Vagina (tissue), 2 donors: ENCODE results near the gene FASTK.
"Not testable (repeated sequence)": the region's sequence is repeated elsewhere in the genome, so short reads cannot be mapped to it uniquely, and the experiment has no call there.

ENCODE experiments used
- CTCF ChIP-seq, 3 experiments: fragments of 450-650 bp in 2 of 3; fragments of 200-600 bp in 1 of 3; sonication (generic) in 1 of 3; IDR thresholded peaks; one replicate each; pipeline ENCODE4 v1.5.1; 2017 to 2019; ENCODE audit warnings: antibody characterized with exemption in 3 of 3, mild to moderate bottlenecking in 2 of 3, moderate library complexity in 2 of 3
- POLR2AphosphoS5 ChIP-seq, 2 donors: sonication (generic); formaldehyde crosslinking; IDR thresholded peaks; one replicate each; pipeline ENCODE4 v1.9.0; 2017; ENCODE audit warnings: antibody characterized with exemption in 2 of 2, mild to moderate bottlenecking in 2 of 2, low read depth in 1 of 2; ENCODE audit not compliant: insufficient read depth in 1 of 2

- not testable (repeated sequence) for TF ChIP-seq CTCF (IDR thresholded peaks at IDR 0.05); POLR2AphosphoS5 (IDR thresholded peaks at IDR 0.05; ENCODE audit: insufficient read depth in 1 of 2, low read depth in 1 of 2)
Measured at GRCh38 chr7:151026771-151027727, 53.6 kb downstream of the FASTK start.
